Astrocyte (in vitro differentiated cells and primary cell): Measurements from ENCODE around the gene PAPLN. TPM values are rescaled to one million over a fixed set of nuclear protein-coding genes. Genes with fewer than 3 reads are reported as not detected.
"Not testable (repeated sequence)": the region's sequence is repeated elsewhere in the genome, so short reads cannot be mapped to it uniquely, and the experiment has no call there.

Experiments used
- DNase-seq: peaks from one replicate; pipeline ENCODE4 v3.0.0-alpha.2; 2010; ENCODE audit warnings: low read depth
- FAIRE-seq: peaks from 2 replicates; lab custom pipeline; 2011; peaks lifted over from hg19 to GRCh38; lab: Jason Lieb, UNC
- H2AFZ ChIP-seq: 2 replicates; pipeline ENCODE4 v1.6.0; 2012; ENCODE audit warnings: low read depth, low read length, inconsistent platforms
- H3K27ac ChIP-seq: 2 replicates; pipeline ENCODE4 v1.5.1; 2011; ENCODE audit warnings: low read depth, low read length, inconsistent platforms
- H3K27me3 ChIP-seq: 2 replicates; pipeline ENCODE4 v1.6.0; 2011; ENCODE audit warnings: low read length, inconsistent platforms; ENCODE audit not compliant: insufficient read depth
- H3K36me3 ChIP-seq: 2 replicates; pipeline ENCODE4 v1.5.1; 2011; ENCODE audit warnings: low read length, inconsistent platforms; ENCODE audit not compliant: insufficient read depth
- H3K4me1 ChIP-seq: 2 replicates; pipeline ENCODE4 v1.5.1; 2011; ENCODE audit warnings: low read length, inconsistent platforms; ENCODE audit not compliant: insufficient read depth
- H3K4me2 ChIP-seq: 2 replicates; pipeline ENCODE4 v1.6.0; 2012; ENCODE audit warnings: low read length, inconsistent platforms
- H3K4me3 ChIP-seq: 2 replicates; pipeline ENCODE4 v1.5.1; 2011; ENCODE audit warnings: low read depth, mild to moderate bottlenecking, low read length, inconsistent platforms; ENCODE audit not compliant: insufficient read depth
- H3K79me2 ChIP-seq: 2 replicates; pipeline ENCODE4 v1.6.0; 2012; ENCODE audit warnings: mild to moderate bottlenecking, low read length, inconsistent platforms; ENCODE audit not compliant: insufficient read depth
- H3K9ac ChIP-seq: 2 replicates; pipeline ENCODE4 v1.6.0; 2012; ENCODE audit warnings: mild to moderate bottlenecking, low read length, inconsistent platforms
- H3K9me3 ChIP-seq: 2 replicates; pipeline ENCODE4 v1.5.1; 2012; ENCODE audit warnings: low read depth, mild to moderate bottlenecking, low read length, inconsistent platforms; ENCODE audit not compliant: insufficient read depth
- H4K20me1 ChIP-seq: 2 replicates; pipeline ENCODE4 v1.6.0; 2012; ENCODE audit warnings: low read length, inconsistent platforms; ENCODE audit not compliant: insufficient read depth
- H3K27ac Mint-ChIP-seq: one replicate; pipeline ENCODE4 v1.8.0; 2021; ENCODE audit warnings: mild to moderate bottlenecking, mixed read lengths; ENCODE audit not compliant: unreplicated experiment
- H3K27me3 Mint-ChIP-seq: one replicate; pipeline ENCODE4 v1.8.0; 2021; ENCODE audit warnings: low read depth, mixed read lengths; ENCODE audit not compliant: unreplicated experiment
- H3K36me3 Mint-ChIP-seq: one replicate; pipeline ENCODE4 v1.8.0; 2021; ENCODE audit warnings: low read depth, mixed read lengths; ENCODE audit not compliant: unreplicated experiment
- H3K4me1 Mint-ChIP-seq: one replicate; pipeline ENCODE4 v1.8.0; 2021; ENCODE audit warnings: low read depth, mixed read lengths; ENCODE audit not compliant: unreplicated experiment
- H3K4me3 Mint-ChIP-seq: one replicate; pipeline ENCODE4 v1.8.0; 2021; ENCODE audit warnings: mild to moderate bottlenecking, moderate library complexity, mixed read lengths; ENCODE audit not compliant: unreplicated experiment
- H3K9me3 Mint-ChIP-seq: one replicate; pipeline ENCODE4 v1.8.0; 2021; ENCODE audit warnings: mild to moderate bottlenecking, mixed read lengths; ENCODE audit not compliant: unreplicated experiment
- EZH2 ChIP-seq: IDR thresholded peaks from 2 replicates; pipeline ENCODE4 v1.6.1; 2012; ENCODE audit warnings: mild to moderate bottlenecking, low read length, inconsistent platforms; ENCODE audit not compliant: insufficient read depth
- total RNA-seq: library from RNA; stranded (reverse); gene quantifications from 2 replicates; pipeline ENCODE4 v1.2.1, GENCODE V29; 2021
- TF ChIP-seq, protein P1 (sequence below): IDR thresholded peaks from 2 replicates; pipeline ENCODE4 v1.5.1; 2011; ENCODE audit warnings: low read depth, mild to moderate bottlenecking, inconsistent platforms, low read length, moderate library complexity; ENCODE audit not compliant: insufficient read depth

Gene PAPLN
- total RNA-seq, 1 donor from 2014 or later, result 5.0 TPM

GRCh38 chr14:73189651-73190050, 47.7 kb upstream of the PAPLN start:
- Histone ChIP-seq H3K79me2 (no peaks in the 10 kb centered on the region), H3K27ac (no peak overlapping the region), H4K20me1 (no peaks in the 10 kb centered on the region), H3K27me3 (no peaks in the 10 kb centered on the region), H3K9ac (no peak overlapping the region), H3K4me3 (no peak overlapping the region), H3K4me2 (no peak overlapping the region), H3K36me3 (peaks cover 4% of the 10 kb centered on the region), H2AFZ (no peak overlapping the region), H3K4me1 (peaks cover 7% of the 10 kb centered on the region), H3K9me3 (no peaks in the 10 kb centered on the region)
- peaks cover 11% of the 10 kb centered on the region for H3K4me1 Mint-ChIP-seq
- no peak for FAIRE-seq
- no peak overlapping the region for H3K4me3 Mint-ChIP-seq
- H3K9me3 Mint-ChIP-seq, result no peaks in the 10 kb centered on the region
- TF ChIP-seq EZH2, result no peak
- TF ChIP-seq, protein P1, sequence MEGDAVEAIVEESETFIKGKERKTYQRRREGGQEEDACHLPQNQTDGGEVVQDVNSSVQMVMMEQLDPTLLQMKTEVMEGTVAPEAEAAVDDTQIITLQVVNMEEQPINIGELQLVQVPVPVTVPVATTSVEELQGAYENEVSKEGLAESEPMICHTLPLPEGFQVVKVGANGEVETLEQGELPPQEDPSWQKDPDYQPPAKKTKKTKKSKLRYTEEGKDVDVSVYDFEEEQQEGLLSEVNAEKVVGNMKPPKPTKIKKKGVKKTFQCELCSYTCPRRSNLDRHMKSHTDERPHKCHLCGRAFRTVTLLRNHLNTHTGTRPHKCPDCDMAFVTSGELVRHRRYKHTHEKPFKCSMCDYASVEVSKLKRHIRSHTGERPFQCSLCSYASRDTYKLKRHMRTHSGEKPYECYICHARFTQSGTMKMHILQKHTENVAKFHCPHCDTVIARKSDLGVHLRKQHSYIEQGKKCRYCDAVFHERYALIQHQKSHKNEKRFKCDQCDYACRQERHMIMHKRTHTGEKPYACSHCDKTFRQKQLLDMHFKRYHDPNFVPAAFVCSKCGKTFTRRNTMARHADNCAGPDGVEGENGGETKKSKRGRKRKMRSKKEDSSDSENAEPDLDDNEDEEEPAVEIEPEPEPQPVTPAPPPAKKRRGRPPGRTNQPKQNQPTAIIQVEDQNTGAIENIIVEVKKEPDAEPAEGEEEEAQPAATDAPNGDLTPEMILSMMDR, result no peak
- no peaks in the 10 kb centered on the region for H3K27me3 Mint-ChIP-seq
- no peak for DNase-seq
- H3K36me3 Mint-ChIP-seq, result peaks cover 11% of the 10 kb centered on the region
- no peak overlapping the region for H3K27ac Mint-ChIP-seq

GRCh38 chr14:73191441-73191840, 45.9 kb upstream of the PAPLN start:
- Histone ChIP-seq H3K9ac (no peak overlapping the region), H3K27ac (no peak overlapping the region), H2AFZ (no peak overlapping the region), H3K4me1 (peaks cover 7% of the 10 kb centered on the region), H3K79me2 (no peaks in the 10 kb centered on the region), H3K4me3 (no peak overlapping the region), H3K9me3 (no peaks in the 10 kb centered on the region), H3K36me3 (peaks cover 10% of the 10 kb centered on the region), H4K20me1 (no peaks in the 10 kb centered on the region), H3K4me2 (no peak overlapping the region), H3K27me3 (no peaks in the 10 kb centered on the region)
- no peak for FAIRE-seq
- Mint-ChIP-seq H3K36me3 (peaks cover 8% of the 10 kb centered on the region), H3K4me3 (no peak overlapping the region), H3K9me3 (no peaks in the 10 kb centered on the region), H3K4me1 (peaks cover 11% of the 10 kb centered on the region), H3K27ac (no peak overlapping the region), H3K27me3 (no peaks in the 10 kb centered on the region)
- TF ChIP-seq, protein P1, result no peak
- no peak for TF ChIP-seq EZH2
- no peak for DNase-seq

- not testable (repeated sequence) for H3K9me3 ChIP-seq, H3K27me3 Mint-ChIP-seq, H3K4me1 ChIP-seq, H3K27me3 ChIP-seq, H3K79me2 ChIP-seq, DNase-seq, H3K4me3 Mint-ChIP-seq, H3K27ac Mint-ChIP-seq, H3K4me2 ChIP-seq, H3K4me3 ChIP-seq, H4K20me1 ChIP-seq, H3K27ac ChIP-seq, H3K9ac ChIP-seq, H3K9me3 Mint-ChIP-seq, H2AFZ ChIP-seq, H3K4me1 Mint-ChIP-seq, FAIRE-seq
- H3K36me3 ChIP-seq, result peaks cover 10% of the 10 kb centered on the region
- H3K36me3 Mint-ChIP-seq, result peaks cover 14% of the 10 kb centered on the region
Measured at GRCh38 chr14:73194306-73194705, 43.0 kb upstream of the PAPLN start.
